ENCODE results near the gene HSF2.

DNA sequence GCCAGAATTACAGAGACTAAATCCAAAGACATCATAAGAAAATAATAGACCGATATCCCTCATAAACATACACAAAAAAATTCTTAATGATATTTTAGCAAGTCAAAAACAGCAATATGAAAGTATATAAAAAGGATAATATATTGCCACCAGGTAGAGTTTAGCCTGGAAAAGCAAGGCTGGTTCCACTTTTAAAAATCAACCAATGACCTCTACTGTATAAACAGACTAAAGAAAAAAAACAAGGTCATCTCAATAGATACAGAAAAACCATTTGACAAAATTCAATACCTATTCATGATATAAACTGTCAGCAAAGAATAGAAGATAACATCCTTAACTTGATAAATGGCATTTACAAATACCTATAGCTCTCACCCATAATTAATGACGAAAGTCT lies 62.4 kb downstream of the HSF2 start:
- TF ChIP-seq CTCF (IDR thresholded peaks at IDR 0.05) (no peak), POLR2A (IDR thresholded peaks at IDR 0.05) (no peak)

All from heart left ventricle (tissue), 13 donors.